ENCODE data around the gene CDH23.

DNA sequence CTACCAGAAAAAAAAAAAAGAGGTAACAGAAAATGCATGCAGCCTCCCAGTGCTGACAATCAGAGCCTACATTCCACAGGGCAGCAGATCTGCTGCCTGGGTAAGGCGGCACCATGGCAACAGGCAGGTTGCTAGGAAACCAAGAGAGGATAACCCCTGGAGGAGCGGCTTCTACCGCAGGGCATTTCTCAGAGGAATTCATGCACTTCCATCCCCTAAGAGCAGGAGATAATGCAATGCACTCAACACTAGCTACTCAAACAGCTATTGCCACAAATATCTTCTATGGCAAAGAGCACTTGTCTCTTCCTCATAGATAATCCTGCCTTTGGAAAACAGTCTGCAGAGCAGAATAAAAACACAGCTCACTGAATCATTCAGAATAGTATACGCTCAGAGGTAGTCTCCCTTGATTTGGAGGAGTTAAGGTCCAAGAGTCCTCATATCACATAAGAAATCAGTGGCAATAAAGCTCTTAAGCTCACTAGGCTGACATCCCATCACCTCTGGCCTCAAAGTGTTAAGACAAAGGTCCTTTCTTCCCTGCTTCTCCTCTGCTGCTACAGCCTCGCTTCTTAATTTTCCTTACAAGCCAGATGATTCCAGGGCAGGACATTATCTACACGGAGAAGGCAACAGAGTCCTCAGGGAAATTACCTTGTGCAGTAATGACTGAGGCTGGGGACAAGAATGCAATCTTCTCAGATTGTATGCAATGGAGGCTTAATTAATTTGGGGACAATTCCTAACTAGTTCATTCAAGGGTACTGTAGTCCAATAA, 443.6 kb downstream of the CDH23 start:
- TF ChIP-seq EP300 (IDR thresholded peaks at IDR 0.05; ENCODE audit: low read depth) = no peak
- TF ChIP-seq, protein P1, sequence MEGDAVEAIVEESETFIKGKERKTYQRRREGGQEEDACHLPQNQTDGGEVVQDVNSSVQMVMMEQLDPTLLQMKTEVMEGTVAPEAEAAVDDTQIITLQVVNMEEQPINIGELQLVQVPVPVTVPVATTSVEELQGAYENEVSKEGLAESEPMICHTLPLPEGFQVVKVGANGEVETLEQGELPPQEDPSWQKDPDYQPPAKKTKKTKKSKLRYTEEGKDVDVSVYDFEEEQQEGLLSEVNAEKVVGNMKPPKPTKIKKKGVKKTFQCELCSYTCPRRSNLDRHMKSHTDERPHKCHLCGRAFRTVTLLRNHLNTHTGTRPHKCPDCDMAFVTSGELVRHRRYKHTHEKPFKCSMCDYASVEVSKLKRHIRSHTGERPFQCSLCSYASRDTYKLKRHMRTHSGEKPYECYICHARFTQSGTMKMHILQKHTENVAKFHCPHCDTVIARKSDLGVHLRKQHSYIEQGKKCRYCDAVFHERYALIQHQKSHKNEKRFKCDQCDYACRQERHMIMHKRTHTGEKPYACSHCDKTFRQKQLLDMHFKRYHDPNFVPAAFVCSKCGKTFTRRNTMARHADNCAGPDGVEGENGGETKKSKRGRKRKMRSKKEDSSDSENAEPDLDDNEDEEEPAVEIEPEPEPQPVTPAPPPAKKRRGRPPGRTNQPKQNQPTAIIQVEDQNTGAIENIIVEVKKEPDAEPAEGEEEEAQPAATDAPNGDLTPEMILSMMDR (IDR thresholded peaks at IDR 0.05) = no peak
- no peak for TF ChIP-seq POLR2AphosphoS5 (IDR thresholded peaks at IDR 0.05)
- no peak for TF ChIP-seq POLR2A (IDR thresholded peaks at IDR 0.05)

Data from transverse colon (tissue), 4 donors.